Ovary (tissue), 9 donors: ENCODE data around the gene MAST4. TPM values are rescaled to one million over a fixed set of nuclear protein-coding genes. Genes with fewer than 3 reads are reported as not detected.

Experiments used
- DNase-seq, 5 donors: peaks; one replicate each; pipeline ENCODE4 v3.0.0-alpha.2; 2019 to 2020
- H3K27ac ChIP-seq, 2 donors: fragments of 200-600 bp; one replicate each; pipeline versions ENCODE4 v1.5.1 to v1.8.0; 2019 to 2022
- H3K27me3 ChIP-seq: fragments of 200-600 bp; one replicate; pipeline ENCODE4 v1.8.0; 2022
- H3K36me3 ChIP-seq: fragments of 200-600 bp; sonication (generic); one replicate; pipeline ENCODE4 v1.5.1; 2019
- H3K4me1 ChIP-seq: one replicate; pipeline ENCODE4 v1.8.1; 2013; ENCODE audit warnings: mild to moderate bottlenecking, moderate library complexity; ENCODE audit not compliant: insufficient read depth
- H3K4me3 ChIP-seq: fragments of 200-600 bp; sonication (generic); one replicate; pipeline ENCODE4 v1.5.1; 2017
- H3K9me3 ChIP-seq, 2 donors: fragments of 200-600 bp in 1 of 2; sonication (generic) in 1 of 2; one replicate each; pipeline versions ENCODE4 v1.5.1 to v1.8.1; 2013 to 2019; ENCODE audit warnings: mild to moderate bottlenecking in 1 of 2, moderate library complexity in 1 of 2
- CTCF ChIP-seq, 3 donors: fragments of 450-650 bp in 2 of 3; fragments of 200-600 bp in 1 of 3; IDR thresholded peaks; one replicate each; pipeline versions ENCODE4 v1.5.1 to v1.8.0; 2016 to 2022; ENCODE audit warnings: antibody characterized with exemption in 3 of 3, mild to moderate bottlenecking in 1 of 3
- EP300 ChIP-seq: sonication (generic); formaldehyde crosslinking; IDR thresholded peaks from one replicate; pipeline ENCODE4 v1.6.1; 2017; ENCODE audit warnings: antibody characterized with exemption
- POLR2A ChIP-seq: fragments of 450-650 bp; IDR thresholded peaks from one replicate; pipeline ENCODE4 v1.6.1; 2017; ENCODE audit warnings: antibody characterized with exemption, mild to moderate bottlenecking, moderate library complexity
- WGBS, 3 donors: extraction: QIAGEN DNeasy Blood & Tissue Kit in 1 of 3; methylation state at CpG; one replicate each; pipeline versions ENCODE4 v1.1.5 to v1.1.7; 2013 to 2017; 5-methylcytosine and 5-hydroxymethylcytosine counted together
- intact Hi-C, 4 donors: fragments of 100-400 bp; cut with DNase I; formaldehyde crosslinking; loops; one replicate each; pipeline versions ENCODE4 v1.11.0 to v1.15.1; 2022 to 2023
- polyA plus RNA-seq, 2 donors: library from polyadenylated mRNA; stranded (reverse); fragments of 200-250 nt in 1 of 2; fragments of 350-450 nt in 1 of 2; fragmentation: Illumina TruSeq in 1 of 2; extraction: RNeasy Lipid Tissue Mini Kit (QIAGEN cat#74804) in 1 of 2; gene quantifications; one replicate each; pipeline ENCODE4 v1.2.3, GENCODE V29; 2013 to 2014
- total RNA-seq, 7 donors: library from RNA; depleted of rRNA in 2 of 7; stranded (reverse); fragments of >200 nt in 2 of 7; fragmentation: NEBNext Ultra II Directional in 3 of 7; extraction: Animal tissue kit (Norgen Biotek cat#: 25700) in 3 of 7; gene quantifications; one replicate each; pipeline versions ENCODE4 v1.1.0 to v1.2.4, GENCODE V29; 2016 to 2023
- donor health status: DM: no; HTN: no; CAD: no; lungs with moderate emphysema.
- donor health status: DM: no; HTN: no; CAD: no.
- donor health status: Bipolar disorder and iron deficiency.
- donor health status: DM: yes; HTN: yes; CAD: no.
- donor health status: DM: no; HTN: no; CAD: no.
- donor health status: DM: yes; HTN: yes; CAD: no.

The MAST4 gene
- total and polyA plus RNA-seq, 9 donors: 11.6 to 86.3 (median 57.6) TPM

- H3K4me1 ChIP-seq: peaks cover 8% of the 10 kb centered on the region
- intact Hi-C loops: no loop called here
- 30 to 69% (median 36%) methylated on average over 4 of the region's 4 CpGs for WGBS, 3 donors
- TF ChIP-seq POLR2A (no peak), EP300 (no peak), CTCF (IDR thresholded peaks at IDR 0.05) (no peak)
- no peaks in the 10 kb centered on the region for H3K36me3 ChIP-seq
- H3K27me3 ChIP-seq: no peaks in the 10 kb centered on the region
- no peak overlapping the region for H3K27ac ChIP-seq
- no peak for DNase-seq
- no peaks in the 10 kb centered on the region for H3K9me3 ChIP-seq
- no peak overlapping the region for H3K4me3 ChIP-seq
These were observed 7.7 kb downstream of the MAST4 start for GRCh38 chr5:66603881-66604280.

GRCh38 chr5:66606713-66607112 is 10.5 kb downstream of the MAST4 start:
- H3K4me3 ChIP-seq: no peak overlapping the region
- H3K4me1 ChIP-seq: peaks cover 5% of the 10 kb centered on the region
- TF ChIP-seq EP300: no peak
- TF ChIP-seq CTCF (IDR thresholded peaks at IDR 0.05): no peak
- no peak for TF ChIP-seq POLR2A
- no peaks in the 10 kb centered on the region for H3K36me3 ChIP-seq
- intact Hi-C loops: no loop called here
- H3K27ac ChIP-seq: no peak overlapping the region
- H3K9me3 ChIP-seq: no peaks in the 10 kb centered on the region
- DNase-seq: no peak
- 94 to 98% (median 95%) methylated on average over 2 of the region's 2 CpGs for WGBS, 3 donors
- no peaks in the 10 kb centered on the region for H3K27me3 ChIP-seq

- TF ChIP-seq EP300 (no peak), CTCF (IDR thresholded peaks at IDR 0.05) (no peak), POLR2A (no peak)
- WGBS, 3 donors: 93 to 97% (median 97%) methylated on average over 6 of the region's 6 CpGs
- intact Hi-C loops: no loop called here
- Histone ChIP-seq H3K4me1 (peaks cover 3% of the 10 kb centered on the region), H3K9me3 (no peaks in the 10 kb centered on the region), H3K27me3 (no peaks in the 10 kb centered on the region), H3K27ac (no peak overlapping the region), H3K4me3 (no peak overlapping the region), H3K36me3 (no peaks in the 10 kb centered on the region)
- DNase-seq: no peak
These were observed 12.3 kb downstream of the MAST4 start for GRCh38 chr5:66608501-66608900.

GRCh38 chr5:66609615-66610014 is 13.4 kb downstream of the MAST4 start:
- intact Hi-C loops: no loop called here
- TF ChIP-seq CTCF (IDR thresholded peaks at IDR 0.05) (no peak), EP300 (no peak), POLR2A (no peak)
- H3K9me3 ChIP-seq: no peaks in the 10 kb centered on the region
- H3K4me1 ChIP-seq: peaks cover 3% of the 10 kb centered on the region
- H3K27me3 ChIP-seq: no peaks in the 10 kb centered on the region
- H3K27ac ChIP-seq: no peak overlapping the region
- no peaks in the 10 kb centered on the region for H3K36me3 ChIP-seq
- no peak for DNase-seq
- H3K4me3 ChIP-seq: no peak overlapping the region

GRCh38 chr5:66612226-66612625 is 16.0 kb downstream of the MAST4 start:
- WGBS, 3 donors: 74 to 86% (median 85%) methylated on average over 5 of the region's 5 CpGs
- TF ChIP-seq EP300 (no peak), POLR2A (no peak), CTCF (IDR thresholded peaks at IDR 0.05) (no peak)
- Histone ChIP-seq H3K27ac (no peak overlapping the region), H3K9me3 (no peaks in the 10 kb centered on the region), H3K4me1 (peaks cover 8% of the 10 kb centered on the region), H3K36me3 (no peaks in the 10 kb centered on the region), H3K27me3 (no peaks in the 10 kb centered on the region), H3K4me3 (no peak overlapping the region)
- intact Hi-C loops: no loop called here
- DNase-seq: no peak
